Ishikawa (cell line): ENCODE data around the gene TTLL3.

Experiments used
- CEBPB ChIP-seq: IDR thresholded peaks from 2 replicates; pipeline ENCODE4 v1.6.1; 2012
- EGR1 ChIP-seq: IDR thresholded peaks from 2 replicates; pipeline ENCODE4 v1.6.1; 2012
- EP300 ChIP-seq: IDR thresholded peaks from 2 replicates; pipeline ENCODE4 v1.6.1; 2012; ENCODE audit warnings: borderline replicate concordance
- MAX ChIP-seq: IDR thresholded peaks from 2 replicates; pipeline ENCODE4 v1.6.1; 2012
- REST ChIP-seq: IDR thresholded peaks from 2 replicates; pipeline ENCODE4 v1.6.1; 2012; ENCODE audit warnings: low read depth, mild to moderate bottlenecking
- TAF1 ChIP-seq: IDR thresholded peaks from 2 replicates; pipeline ENCODE4 v1.6.1; 2012; ENCODE audit warnings: low read depth, mild to moderate bottlenecking
- TCF12 ChIP-seq: IDR thresholded peaks from 2 replicates; pipeline ENCODE4 v1.6.1; 2012; ENCODE audit warnings: low read depth
- ZBTB7A ChIP-seq: IDR thresholded peaks from 2 replicates; pipeline ENCODE4 v1.6.1; 2012; ENCODE audit warnings: low read depth

- TF ChIP-seq EP300 (no peak), TAF1 (no peak), REST (no peak), MAX (no peak), EGR1 (no peak), CEBPB (no peak), ZBTB7A (no peak), TCF12 (no peak)
Measured at GRCh38 chr3:9852528-9852927, 42.5 kb downstream of the TTLL3 start.
